HG02938 (cell line): Measurements from ENCODE around the gene BRI3.

Experiments
- ATAC-seq: cut with Tn5 transposase; IDR thresholded peaks from one replicate; pipeline ENCODE4 v1.9.1; 2021; ENCODE audit warnings: mild to moderate bottlenecking, moderate library complexity; ENCODE audit not compliant: unreplicated experiment

Gene BRI3

DNA sequence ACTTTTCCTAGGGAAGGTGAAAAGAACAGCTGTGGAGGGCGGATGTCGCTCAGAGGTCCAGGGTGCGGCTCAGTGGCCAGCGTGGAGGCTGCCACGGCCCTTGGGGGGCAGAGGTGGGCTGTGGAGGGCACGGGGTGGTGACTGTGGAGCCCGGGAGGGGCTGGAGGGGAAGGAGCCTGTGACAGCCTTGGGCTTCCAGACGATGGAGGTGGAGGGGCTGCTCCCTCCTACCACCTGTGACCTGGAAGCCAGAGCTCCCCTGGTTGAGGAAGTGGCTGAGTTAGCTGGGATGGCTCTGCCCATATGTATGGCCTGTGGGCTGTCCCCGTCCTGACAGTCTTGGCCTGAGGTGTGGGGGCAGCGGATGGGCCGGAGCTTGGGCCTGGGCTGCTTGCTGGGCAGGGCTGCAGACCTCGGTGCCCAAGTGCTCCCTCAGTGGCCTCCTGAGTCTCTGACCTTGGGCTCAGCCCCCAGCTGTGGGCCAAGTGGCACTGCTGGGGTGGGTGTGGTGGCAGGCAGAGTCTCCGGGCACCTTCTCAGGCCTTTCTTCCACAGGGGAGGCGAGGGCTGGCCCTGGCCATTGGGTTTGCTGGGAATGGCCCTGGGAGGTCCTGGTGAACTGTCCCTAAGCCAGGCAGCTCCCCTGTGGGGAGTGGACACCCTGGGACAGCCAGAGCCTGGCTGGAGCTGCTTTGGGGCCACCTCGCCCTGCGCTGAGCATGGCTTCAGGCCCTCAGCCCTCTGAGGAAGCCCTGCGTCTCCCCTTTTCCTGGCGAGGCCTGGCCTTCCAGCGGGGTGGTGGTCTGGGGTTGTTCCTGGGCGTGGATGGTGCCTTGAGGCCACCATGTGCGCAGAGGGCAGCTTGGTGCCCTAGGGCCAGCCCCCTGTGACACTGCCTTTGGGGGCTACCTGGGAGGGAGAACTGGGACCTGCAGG is 3.9 kb downstream of the BRI3 start:
- ATAC-seq, result no peak

DNA sequence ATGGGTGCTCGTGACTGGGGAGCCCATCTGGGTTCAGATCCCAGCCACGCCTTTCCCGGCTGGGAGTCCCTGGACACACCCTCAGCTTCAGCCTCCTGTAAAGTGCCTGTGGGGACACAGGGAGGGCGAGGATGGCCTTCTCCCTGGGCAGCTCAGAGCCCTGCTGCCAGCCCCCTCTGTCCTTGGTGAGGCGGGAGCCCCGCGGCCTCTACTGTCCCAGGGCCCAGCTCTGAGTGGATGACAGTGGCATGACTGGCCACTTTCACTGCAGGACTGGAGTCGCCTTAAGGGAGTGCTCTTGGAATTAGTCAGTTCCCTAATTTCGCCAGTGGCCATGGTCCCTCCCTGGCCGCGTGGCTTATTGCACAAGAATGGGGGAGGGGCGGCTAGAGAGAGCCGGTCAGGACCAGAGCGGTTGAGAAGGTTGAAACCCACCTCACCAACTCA is 4.6 kb downstream of the BRI3 start:
- ATAC-seq, result no peak

DNA sequence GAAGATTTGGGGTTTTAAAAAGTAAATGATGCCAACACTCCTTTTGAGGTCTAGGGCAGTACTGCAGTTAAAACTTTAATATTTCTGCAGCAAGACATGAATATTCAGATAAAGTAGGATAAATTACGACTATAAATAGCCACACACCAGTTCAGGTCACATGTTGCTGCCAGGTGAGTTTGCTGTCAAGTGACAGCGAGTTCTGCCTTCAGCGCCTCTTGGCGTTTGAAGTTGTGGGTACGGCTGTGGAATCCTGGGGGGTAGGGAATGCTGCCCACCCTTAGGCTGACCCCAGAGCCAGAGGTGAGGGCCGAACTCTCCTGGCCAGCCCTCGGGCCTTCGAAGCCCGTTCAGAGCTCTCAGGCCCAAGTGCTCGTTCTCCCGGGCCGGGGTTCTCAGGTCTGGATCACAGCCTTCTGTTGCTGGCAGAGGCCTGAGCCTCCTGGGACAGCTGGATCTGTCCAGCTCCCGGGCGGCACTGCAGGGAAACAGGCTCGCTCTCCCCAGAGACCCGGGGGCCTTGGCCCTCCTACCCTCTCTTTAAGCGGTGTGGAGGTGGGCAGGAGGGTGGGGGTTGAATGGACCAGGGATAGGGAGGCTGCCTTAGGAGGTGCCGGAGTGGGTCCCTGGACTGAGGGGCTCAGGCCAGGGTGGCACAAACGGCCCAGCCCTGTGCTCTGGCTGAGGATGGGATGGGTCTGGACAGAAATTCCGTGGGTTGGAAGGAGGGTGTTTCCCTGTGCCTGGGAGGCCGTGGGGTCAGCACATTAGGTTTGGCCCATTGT is 5.4 kb downstream of the BRI3 start:
- ATAC-seq, result no peak

DNA sequence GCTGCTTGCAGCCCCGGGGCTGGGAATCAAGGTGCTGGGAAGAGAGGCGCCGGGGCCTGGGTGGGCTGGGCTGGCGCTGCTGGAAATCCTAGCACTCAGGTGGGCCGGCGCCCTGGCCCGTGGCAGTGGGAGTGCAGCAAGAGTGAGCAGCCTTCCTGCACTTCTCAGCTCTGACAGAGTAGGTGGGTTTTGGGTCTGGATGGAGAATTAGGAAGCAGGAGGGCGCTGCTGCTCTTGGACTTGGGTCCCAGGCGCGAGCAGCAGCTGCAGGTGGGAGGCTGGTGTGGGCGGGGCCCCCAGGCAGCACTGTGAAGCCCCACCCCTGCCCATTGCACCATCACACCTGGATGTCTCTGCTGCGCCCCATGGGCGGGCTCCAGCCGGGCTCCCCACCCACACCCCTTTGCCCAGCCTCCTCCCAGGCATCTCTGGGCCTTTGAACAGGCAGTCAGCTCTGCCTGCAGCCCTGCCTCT is 6.0 kb downstream of the BRI3 start:
- ATAC-seq, result no peak

DNA sequence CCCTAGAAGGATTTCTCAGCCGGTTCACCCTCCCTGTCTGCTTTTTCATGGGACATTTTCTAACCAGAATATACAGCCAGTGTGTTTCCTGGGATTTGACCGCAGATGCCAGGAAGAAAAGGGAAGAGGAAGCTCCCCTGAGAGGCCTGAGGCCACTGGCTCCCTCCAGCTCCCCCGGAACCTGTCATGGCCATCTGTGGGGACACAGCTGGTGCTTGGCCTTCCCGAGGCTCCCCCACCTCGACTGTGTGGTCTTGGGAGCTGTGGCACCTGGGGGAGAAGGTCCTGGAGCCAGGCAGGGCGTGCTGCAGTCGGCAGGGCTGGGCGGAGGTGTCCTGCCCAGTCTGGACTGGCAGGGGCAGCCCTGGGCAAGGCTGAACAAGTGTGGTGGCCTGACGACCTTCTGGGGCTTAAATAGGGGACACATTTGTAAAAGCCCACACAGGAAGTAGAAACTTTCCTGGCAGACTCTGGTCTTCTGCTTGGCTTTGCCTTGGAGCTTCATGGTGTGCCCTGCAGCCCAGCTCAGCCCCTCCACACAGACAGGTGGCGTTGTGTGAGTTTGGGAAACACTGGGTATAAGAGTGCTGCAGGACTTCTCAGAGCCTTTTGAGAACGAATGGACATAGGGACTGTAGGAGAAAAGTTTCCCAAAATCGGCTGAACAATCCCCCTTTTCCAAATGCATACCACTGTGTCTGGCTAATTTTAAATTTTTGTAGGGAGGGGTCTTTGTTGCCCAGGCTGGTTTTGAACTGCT is 6.8 kb downstream of the BRI3 start:
- no peak for ATAC-seq

DNA sequence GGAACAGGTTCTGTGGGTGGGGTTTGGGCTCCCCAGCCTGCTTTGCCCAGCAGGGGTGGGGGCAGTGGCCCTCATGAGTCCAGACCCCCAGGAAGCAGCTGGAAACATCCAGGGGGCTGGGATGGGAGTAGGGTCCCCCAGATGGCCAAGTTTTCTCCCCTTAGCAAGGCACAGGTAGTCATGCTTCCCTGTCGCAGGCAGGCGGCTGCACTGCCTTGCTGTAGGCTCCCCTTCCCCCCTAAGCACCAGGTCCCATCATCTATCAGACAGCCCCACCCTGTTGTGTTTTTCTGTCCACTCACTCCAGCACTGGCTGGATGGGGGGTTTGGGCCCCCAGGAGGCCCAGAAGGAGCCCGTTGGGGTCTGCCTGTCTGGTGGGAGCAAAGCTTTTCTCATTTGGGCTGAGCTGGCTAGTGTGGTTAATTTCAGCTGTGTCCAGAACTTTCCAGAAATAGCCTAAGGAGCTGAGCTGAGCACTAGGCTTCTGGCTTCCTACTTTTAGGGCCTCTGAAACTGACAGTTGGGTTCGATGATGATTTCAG is 7.9 kb downstream of the BRI3 start:
- no peak for ATAC-seq

DNA sequence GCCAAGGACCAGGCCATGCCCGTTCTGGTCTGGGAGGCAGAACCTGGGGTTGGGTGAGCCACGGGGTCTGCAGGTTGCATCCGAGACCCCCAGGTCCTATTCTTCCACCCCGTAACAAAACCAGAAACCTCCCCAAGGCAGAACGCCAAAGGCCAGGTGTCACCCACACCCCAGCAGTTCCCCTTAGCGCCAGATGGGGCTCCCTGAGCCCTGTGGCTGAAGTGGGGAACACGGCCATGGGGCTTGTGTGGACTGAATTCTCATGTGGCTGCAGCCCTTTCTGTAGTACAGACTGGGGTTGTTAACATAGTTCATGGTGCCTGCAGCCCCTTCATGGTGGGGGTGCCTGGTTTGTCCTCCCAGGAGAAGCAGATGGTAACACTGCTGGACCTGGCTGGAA is 10.2 kb downstream of the BRI3 start:
- no peak for ATAC-seq

DNA sequence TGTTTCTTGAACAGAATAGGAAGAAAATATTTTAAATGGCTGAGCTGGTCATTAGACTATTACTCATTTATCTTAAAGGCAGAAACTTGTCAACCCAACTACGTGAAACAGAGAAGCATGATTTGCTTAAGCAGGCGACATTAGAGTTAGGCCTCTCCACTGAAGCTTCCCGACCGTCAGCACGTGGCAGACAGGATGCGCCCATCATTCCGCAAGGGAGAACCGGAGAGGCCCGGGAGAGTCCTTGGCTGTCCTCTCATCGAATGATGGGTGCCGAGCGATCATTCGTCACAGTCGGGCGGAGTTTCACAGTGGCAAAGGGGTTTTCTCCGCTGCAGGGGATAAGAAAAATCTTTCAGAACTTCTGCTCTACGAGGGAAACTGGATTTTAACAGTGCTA is 11.8 kb downstream of the BRI3 start:
- ATAC-seq, result no peak

DNA sequence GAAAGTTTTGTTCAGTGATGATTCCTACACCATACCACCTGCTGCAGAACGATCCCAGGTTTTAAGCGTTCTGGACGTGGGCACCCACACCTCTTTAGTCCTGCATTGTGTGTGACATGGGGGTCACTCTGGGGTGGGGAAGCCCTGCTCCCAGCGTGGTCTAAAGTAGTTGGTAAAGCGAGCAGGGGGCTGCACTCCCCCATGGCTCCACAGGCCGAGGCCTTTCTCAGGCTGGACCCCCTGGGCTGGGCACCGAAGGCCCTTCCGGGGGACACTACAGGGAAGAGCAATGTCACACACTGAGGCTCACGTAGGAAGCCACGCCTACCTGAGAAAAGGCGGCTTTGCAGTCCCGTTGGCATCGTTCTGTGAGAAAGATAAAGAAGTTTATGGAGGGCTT is 12.3 kb downstream of the BRI3 start:
- ATAC-seq, result no peak

DNA sequence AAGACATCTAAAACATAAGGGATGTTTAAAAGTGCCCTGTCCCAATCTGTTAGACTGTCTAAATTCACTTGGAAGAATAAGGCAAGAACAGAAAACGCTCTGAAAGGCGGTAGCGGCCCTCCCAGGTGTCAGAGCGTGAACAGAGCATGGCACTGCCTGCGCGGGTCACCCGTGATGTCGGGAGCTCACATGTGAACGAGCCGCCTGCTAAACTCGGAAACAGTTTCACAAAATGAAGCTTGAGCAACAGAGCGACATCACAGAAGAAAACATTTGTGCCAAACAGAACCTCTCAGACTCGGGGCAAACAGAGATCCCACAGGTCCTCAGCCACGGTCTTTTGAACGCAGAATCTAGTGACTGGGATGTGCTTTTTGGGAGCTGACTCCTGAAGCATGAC is 12.8 kb downstream of the BRI3 start:
- ATAC-seq, result no peak

DNA sequence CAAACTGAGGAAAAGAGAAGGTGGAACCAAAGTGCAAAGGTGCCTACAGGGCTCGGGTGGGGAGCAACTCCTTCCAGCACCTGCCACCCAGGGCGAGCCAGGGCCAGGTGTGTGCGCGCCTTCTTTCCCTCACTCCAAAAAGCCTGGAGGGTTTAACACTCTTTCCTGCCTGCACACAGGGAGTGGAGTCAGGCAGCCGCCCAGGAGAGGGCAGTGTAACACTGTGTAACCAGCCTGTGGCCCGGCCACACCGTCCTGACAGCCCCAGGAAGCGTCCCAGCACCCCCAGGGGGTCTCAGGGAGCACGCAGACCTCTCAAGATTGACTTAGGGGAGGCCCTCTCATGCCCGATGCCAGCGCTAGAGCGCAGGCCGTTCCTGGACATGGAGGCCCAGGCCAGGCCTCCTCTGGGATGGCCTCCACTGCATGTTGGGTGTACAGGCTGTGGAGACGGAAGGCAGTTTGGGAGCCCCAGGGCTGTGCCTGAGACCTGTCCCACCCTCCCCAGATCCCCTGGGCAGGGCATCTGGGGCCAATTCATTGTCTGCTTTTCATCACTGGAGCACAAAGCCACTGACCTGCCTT is 13.4 kb downstream of the BRI3 start:
- ATAC-seq, result peak; percentile 62

DNA sequence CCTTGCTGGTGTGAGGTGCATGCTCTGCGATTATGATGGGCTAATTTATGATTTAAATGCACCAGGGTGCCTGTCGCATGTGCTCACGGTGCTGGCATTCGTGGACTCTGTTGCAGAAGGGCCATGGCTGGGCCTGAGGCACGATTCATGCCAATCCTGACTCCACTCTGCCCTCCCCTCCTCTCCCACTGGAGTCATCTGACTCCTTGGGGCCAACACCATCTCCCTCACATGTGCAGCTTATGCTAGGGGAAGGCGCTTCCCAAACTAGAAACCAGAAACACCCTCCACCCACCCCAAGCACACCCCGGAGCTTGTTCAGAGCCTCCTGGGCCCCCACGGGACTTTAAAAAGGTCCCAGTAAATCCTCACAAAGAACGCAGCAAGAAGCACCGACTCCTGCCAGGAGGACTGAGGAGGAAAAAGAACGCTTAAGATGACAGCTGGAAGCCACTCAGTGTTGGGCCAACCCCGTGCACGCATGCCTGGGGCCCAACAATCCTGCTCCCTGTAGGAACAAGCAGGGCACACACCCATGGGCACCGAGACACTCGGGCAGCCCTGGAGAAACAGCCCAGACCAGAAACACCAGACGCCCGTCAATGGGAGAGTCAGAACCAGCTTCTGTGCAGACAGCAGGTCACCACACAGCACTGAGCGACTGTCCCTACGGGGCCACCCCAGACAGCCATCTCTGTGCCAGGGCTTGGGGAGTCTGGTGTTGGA is 14.1 kb downstream of the BRI3 start:
- no peak for ATAC-seq

DNA sequence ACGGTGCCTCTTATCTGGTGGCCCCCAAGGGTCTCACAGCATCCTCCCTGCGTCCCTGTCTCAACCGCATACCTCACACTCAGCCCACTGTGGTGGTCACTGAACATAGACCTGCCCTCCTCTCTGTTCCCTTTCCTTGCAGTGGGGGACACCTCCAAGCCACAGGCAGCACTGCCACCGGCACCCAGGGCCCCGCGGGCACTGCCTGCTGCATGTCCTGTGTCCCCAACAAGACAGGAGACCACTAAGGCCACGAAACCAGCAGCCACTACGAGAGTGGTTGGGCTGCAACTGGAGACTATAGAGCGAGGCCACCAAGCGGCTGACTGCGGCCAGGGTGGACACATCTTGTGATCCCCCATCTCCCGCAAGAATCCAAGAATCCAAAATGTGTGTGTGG is 15.3 kb downstream of the BRI3 start:
- ATAC-seq, result no peak

DNA sequence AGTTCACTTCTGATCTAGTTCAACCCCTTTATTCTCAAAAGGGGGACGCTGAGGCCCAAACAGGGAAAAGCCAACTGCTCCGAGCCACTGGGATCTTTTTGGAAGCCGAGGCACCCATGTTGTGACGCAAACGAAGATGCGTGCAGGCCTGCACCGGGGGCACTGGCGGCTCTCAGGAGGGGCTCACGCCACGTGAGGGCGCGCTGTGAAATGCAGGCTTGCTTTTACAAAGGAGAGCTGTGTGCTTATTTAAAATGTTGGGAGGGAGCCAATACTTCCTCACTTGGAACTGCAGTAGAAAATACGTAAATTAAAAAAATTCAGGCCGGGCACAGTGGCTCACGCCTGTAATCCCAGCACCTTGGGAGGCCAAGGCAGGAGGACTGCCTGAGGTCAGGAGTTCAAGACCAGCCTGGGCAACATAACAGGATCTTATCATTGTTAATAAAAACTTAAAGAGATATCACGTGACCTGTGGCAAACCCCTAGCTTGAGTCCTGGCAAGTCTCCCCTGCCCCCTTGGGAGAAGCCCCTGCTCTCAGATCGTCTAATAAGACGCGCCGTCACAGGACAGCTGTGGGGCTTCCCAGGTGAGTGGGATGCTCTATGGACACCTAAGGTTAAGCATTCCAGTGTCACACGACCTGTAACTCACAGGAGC is 16.3 kb downstream of the BRI3 start:
- no peak for ATAC-seq

DNA sequence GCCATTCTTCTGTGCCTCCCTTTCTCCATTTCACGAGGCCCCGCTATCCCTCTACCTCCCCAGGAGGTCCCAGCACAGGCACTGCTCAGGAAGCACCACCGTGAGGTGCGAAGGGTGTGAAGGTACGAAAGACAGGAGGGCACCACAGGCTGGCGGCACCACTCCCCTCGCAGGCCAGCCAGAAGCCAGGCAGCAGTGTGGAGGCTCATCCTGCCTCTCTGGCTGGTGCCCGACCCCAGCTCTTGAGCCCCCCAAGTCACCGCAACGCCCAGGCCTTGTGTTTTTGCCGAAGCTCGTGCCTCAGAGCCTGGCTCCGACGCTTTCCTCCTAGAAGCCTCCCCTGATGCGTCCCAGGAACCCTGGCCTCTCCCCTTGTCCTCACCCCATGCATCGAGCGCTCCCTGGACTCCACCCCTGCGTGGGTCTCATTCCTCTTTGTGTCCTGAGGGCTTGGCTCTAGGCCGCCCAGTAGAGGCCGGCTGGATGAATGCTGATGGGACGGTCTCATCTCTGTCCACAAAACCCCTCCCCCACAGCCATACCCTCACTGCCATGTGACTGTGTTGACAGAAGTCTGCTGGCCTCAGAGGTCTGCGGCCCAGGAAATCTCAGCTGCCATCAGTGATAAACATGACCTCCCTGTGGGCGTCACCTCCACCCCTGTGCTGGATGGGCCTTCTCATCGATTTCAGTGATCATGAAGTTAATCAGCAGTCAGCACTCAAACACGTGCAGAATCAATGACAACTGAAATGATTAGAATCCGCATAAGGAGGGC is 19.3 kb downstream of the BRI3 start:
- no peak for ATAC-seq

DNA sequence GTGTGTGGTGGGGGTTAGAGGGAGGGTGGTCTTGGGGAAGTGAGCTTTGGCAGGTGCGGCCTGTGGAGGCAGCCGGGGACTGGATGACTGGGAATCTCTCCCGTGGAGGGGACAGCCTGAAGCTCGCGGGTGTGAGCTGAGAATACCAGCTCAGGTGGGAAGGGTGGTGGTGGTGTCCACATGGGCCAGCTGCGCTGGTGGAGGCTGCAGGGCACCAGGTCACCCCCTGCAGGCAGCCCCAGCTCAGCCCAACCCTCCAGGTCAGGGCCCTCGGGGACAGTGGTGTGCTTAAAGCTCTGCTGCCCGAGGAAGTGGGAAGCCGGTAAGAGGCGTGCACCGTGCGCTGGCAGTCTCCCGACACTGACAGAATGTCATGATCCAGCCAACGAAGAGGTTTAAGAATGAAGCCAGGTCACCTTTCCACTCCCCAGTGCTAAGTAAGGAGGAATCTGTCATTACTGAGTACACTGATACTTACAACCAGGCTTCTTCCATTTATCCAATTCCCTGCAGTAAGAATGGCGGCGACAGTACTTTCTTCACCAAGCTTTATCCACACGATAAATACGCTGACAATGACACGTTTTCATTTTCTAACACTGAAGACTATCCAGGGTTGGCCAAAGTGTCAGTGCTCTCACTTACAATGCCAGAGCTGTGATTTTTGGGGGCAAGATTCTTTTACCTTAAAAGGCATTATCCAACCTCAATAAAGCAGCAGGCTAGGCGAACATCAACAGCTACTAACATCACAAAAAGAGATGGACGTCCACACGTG is 20.4 kb downstream of the BRI3 start:
- ATAC-seq, result no peak

DNA sequence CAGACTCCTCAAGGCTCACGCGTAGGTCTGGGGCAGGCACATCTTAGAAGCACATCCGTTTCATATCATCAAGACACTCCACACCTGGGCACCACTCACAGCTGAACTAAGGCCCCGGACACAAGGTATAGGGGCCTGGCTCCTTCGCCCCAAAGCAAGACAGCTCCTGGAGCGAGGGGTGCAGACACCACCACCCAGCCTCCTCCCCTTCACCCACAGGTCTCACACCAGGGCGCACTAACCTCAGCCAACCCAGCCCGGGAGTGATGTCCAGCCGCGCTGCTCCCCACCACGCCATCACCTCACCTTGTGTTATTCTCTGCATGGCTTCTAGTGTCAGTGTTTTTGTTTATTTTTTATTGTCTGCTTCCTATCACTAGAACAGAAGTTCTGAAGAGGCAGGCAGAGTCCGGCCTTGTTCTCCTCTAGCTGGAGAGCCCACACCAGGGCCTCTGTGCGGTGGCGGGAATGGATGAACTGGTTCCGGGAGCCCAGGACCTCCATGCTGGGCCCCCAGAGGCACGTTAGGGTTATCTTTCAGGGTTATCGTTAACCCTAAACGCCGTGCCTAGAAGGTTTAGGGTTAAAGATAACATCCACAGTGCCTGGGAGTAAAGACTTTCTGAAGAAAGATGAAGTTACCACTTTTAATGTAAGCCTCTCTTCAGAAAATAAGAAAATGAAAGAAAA is 21.8 kb downstream of the BRI3 start:
- no peak for ATAC-seq
